Measurements from ENCODE around the gene PRSS16.
"Not testable (repeated sequence)": the region's sequence is repeated elsewhere in the genome, so short reads cannot be mapped to it uniquely, and the experiment has no call there.

Gene PRSS16

DNA sequence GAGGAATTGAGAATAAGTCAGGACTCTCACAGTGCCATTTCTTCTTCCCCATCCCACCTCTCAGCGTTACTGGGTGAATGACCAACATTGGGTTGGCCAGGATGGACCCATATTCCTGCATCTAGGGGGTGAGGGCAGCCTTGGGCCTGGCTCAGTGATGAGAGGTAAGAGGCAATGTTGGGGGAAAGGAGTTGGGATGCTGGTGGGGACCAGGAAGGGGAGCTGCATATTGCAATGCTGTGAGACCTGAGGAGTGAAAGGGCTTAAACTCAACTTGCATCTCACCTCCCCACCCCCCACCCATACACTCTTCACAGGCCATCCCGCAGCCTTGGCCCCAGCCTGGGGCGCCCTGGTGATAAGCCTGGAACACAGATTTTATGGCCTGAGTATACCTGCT lies 1.3 kb downstream of the PRSS16 start:
- DNase-seq (ENCODE audit: low spot score): no peak

DNA sequence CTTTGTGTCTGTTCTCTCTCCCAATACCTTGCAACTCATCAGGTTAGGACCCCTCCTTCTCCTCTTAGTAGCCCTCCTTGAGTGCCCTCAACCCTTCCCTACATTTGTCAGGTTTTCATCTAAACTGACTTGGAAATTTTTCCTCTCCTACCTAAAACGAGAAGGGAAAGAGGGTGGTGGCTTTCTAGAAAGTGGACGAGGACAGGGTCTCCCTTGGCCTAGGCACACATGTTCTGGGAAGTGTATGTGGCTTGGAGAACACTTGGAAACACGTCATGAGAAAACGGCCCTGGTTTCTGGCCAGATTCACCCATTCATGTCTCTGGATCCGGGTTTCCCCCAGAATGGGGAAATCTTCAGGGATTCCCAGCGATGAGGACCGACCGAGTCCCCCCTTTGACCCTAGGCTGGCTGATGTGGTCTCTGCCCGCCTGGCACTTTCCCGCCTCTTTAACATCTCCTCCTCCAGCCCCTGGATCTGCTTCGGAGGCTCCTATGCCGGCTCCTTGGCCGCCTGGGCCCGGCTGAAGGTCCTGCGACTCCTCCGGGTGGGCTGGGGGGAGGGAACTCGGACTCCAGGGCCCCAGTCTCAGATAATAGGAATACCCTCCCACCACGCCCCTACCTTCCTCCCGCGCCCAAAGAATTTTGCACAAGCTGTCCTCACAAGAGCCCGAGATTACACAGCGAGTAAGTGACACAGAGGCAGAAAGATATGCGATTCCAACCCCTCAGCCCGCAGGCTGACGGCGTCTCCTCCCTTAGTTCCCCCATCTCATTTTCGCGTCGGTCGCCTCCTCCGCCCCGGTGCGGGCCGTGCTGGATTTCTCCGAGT lies 3.0 kb downstream of the PRSS16 start:
- DNase-seq (ENCODE audit: low spot score): no peak

DNA sequence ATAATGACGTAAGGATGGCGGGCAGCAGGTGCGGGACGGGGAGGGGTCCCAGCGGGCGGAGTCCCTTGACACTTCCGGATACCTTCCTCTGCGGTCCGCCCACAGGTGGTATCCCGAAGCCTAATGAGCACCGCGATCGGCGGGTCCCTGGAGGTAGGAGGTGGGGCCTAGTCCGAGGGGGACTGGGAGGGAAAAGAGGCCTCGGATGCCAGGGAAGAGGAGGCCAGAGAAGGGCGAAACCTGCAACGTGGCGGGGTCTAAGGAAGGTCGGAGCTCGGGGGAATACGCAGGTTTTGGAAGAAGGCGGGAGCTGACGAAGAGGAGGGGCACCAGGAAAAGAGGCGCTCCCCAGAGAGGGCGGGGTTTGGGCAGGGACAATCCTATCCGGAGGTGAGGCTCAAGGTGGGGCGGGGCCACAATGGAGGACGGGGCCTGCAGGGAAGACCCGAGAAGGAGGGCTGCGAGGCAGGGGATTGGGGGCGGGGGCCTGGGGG lies 3.7 kb downstream of the PRSS16 start:
- DNase-seq (ENCODE audit: low spot score): peak; percentile 78

DNA sequence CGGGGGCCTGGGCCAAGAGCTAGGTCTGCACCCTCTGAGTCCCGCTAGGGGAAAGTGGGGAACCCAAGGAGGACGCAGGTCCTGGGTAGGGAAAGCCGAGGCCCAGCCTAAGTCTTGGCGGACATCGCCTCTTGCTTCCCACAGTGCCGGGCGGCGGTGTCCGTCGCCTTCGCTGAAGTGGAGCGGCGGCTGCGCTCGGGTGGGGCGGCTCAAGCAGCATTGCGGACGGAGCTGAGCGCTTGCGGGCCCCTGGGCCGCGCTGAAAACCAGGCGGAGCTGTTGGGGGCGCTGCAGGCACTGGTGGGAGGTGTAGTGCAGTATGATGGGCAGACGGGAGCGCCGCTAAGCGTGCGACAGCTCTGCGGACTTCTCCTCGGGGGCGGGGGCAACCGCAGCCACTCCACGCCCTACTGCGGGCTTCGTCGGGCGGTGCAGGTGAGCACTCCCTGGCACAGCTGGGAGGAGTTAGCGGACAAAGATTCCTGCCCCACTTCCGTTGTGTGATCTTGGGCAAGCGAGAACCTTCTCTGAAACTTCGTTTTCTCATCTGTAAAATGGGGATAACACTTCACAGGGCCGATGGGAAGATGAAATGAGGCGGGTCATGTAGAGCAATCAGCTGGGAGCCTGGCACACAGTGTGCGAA lies 4.2 kb downstream of the PRSS16 start:
- DNase-seq (ENCODE audit: low spot score): peak; percentile 79

DNA sequence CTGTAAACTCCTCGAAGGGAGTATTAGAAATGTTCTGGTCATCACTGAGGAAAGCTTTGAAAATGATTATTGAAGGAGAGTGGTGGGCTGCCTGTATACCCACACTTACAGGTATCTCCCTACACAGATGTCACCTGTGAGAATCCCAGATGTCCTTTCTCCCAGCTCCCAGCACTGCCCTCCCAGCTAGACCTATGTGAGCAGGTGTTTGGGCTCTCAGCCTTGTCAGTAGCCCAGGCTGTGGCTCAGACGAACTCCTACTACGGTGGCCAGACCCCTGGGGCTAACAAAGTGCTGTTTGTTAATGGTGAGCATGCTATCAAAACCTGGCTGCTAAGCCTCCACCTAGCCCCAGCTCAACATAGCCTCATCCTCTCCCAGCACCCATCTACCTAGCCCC lies 7.1 kb downstream of the PRSS16 start:
- DNase-seq (ENCODE audit: low spot score): no peak

DNA sequence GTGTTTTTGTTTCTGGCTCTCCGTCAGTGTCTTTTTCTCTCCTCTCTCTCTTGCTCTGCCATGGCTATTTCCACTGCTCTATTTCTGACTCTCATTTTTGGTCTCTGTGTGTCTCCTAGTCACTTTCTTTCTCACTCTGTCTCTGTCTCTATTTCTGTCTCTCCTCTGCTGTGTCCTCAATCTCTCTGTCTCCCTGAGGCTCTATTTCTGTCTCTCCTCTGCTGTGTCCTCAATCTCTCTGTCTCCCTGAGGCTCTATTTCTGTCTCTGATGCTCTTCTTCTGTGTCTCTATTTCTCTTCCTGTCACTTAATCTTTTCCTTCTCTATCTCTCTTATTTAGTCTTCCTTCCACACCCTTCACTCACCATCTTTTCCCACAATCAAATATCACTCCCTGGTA lies 8.4 kb downstream of the PRSS16 start:
- no peak for DNase-seq (ENCODE audit: low spot score)

DNA sequence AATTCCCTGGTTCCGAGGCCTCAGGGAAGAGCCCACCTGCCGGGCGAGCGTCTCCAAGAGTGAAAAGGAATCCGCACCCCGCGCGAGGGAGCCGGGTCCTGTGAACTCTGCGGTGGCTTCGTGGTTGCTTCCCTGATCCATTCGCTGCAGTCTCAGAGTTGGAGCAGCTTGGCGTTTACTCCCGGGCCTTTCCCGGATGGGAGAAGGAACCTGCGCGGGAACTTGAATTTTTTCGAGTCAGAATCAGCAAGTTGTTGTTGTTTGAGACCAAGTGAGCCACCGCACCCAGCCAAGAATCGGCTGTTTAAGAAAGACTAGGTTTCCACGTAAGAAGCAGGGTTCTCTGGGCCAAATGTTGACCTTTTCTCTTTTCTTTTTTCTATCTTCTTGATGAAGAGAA lies 12.9 kb downstream of the PRSS16 start:
- no peak for DNase-seq (ENCODE audit: low spot score)

DNA sequence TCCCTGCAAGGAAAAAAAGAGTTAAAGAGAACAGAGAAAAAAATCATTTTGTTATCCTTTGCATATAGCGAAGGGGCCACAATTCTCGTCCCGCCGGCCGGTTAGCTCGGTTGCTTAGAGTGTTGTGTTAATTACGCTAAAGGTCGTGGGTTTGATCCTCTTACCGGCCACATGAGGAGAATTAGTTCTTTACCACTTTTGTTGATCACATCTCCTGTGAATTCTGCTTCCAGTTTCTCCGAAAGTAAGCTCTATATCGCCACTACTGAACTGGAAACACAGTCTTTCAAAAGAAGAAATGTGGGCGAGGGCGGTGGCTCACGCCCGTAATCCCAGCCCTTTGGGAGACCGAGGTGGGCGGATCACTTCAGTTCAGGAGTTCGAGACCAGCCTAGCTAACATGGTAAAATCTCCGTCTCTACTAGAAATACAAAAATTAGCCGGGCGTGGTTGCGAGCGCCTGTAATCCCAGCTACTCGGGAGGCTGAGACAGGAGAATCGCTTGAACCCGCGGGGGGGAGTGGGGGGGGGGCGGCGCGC lies 13.4 kb downstream of the PRSS16 start:
- no peak for DNase-seq (ENCODE audit: low spot score)

DNA sequence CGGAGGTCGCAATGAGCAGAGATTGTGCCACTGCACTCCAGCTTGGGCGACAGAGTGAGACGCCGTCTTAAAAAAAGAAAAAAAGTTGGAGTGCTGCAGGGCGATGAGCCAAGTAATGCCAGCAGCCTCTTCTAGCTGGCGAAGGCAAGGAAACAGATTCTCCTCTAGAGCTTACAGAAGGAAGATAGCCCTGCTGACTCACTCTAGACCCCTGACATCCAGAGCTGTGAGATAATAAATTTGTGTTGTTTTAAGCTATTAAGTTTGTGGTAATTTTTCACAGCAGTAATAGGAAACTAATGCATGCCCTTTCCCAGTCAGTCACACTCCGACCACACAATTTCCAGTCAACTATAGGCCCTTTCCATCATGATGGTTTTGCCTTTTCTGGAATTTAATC lies 16.4 kb downstream of the PRSS16 start:
- DNase-seq (ENCODE audit: low spot score): no peak

DNA sequence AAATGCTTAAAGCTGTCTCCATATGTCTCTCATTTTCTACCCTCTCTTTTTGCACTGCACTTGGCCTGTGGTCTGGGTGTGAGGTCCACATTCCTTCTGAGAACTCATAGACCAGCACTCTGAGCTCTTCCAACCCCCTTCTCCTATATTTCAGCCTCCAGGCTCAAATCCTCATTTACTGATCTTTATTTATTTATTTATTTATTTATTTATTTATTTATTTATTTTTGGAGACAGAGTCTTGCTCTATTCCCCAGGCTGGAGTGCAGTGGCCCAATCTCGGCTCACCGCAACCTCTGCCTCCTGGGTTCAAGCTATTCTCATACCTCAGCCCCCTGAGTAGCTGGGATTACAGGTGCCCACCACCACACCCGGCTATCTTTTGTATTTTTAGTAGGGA lies 19.5 kb downstream of the PRSS16 start:
- not testable (repeated sequence) for DNase-seq (ENCODE audit: low spot score)

DNA sequence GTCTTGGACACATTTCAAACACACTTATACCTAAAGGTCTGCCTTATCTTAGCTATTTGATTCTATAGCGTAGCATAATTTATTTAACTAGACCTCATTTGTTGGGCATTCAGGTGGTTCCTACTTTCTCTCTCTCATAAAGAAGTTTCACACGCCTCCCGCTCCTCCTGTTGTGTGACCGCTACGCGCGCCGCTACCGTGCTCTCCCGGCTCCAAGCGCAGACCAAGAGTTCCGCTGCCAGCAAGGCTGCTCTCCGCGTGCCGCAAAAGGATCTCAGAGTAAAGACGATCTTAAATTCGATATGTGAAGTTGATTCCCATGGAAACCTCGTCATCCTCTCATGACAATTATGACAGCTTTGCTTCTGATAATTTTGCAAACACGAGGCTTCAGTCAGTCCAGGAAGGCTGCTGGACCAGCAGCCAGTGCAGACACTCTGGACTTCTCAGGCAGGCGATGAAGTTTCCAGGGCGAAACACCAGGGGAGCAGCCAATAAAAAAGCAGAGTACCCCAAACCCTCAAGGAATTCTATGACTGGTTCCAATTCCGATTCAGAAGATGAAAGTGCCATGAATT lies 20.4 kb downstream of the PRSS16 start:
- no peak for DNase-seq (ENCODE audit: low spot score)

DNA sequence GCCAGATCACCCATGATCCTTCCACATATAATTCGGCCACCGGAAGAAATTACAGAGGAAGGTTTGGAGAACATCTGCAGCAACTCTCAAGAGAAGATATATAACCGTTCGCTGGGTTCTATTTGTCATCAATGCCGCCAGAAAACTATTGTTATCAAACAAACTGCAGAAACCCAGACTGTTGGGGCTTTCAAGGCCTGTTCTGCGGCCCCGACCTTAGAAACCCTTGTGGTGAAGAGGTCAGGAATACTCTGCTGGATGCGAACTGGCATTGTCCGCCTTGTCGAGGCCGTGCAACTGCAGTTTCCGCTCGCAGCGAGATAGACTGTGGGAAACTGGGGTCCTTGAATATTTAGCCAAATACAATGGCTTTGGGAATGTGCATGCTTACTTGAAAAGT lies 21.3 kb downstream of the PRSS16 start:
- DNase-seq (ENCODE audit: low spot score): no peak

DNA sequence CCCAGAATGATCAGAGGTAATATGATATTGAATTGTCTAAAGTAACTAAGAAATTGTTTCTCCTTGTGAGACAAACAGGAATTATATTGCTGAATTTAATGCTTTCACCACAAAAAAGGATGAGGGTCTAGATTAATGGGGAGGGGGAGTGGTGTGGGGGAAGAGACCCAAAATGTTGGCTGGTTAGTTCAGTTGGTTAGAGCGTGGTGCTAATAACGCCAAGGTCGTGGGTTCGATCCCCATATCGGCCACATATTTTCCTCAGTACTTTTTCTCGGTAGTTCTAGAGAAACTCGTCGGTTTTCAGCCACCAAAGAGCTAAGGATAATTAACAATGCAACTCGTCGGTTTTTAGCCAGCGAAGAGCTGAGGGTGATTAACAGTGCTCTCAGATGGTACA lies 26.3 kb downstream of the PRSS16 start:
- no peak for DNase-seq (ENCODE audit: low spot score)

DNA sequence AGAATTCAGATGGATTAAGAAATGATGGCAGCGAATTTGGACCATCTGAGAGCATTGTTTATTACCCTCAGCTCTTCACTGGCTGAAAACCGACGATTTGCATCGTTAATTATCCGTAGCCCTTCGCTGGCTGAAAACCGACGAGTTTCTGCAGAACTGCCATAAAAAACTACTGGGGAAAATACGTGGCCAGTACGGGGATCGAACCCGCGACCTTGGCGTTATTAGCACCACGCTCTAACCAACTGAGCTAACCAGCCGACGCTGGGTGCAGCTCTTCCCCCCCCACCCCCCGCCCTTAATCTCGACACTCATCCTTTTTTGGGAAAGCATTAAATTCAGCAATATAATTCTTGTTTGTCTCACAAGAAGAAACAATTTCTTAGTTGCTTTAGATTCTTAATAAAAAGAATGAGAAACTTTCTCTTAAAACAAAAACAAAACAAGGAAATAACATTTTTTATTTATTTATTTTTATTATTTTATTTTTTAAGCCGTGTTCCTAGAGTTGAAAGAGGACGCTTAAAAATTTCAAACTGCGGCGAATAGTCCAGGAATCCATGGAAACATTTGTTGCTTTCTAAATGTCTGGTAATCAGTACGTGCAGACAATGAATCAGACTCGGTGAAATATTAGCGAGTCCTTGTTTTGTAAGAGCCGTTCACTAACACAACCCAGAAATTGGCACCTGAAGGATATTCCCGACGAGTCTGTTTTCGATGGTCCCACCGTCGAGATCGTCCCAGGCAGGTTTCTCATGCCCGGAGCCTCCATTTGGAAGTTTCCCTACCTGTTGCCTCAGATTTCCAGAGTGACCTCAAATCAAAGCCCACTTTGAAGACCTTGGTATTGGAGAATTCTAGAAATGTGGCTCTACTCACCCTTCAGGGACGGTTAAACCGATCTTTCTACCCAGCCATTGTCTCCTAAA lies 27.8 kb downstream of the PRSS16 start:
- DNase-seq (ENCODE audit: low spot score): no peak

DNA sequence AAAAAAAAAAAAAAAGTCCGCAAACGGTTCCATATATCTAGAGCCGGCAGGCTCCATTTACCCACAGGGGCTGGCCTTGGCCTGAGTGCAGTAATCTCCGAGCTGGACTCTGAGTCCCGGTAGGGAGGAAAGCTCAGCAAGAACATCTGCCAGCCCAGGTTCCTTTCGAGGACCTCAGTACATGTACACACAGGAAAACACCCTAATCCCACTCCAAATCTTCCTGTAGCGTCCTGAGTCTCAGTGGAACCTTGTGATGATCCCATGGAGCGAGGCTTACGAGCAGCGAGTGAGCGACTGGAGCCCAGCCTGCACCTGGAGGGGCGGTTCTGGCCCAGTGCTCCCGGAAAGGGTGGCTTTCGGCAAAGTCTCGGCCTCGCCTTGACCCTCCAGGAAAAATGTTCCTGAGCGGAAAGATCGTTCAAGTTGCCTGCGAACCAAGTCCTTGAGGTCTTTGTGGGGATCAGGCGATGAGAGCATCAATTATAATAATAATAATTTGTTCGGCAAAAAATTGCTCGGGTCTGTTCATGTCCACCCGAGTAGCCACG lies 32.1 kb downstream of the PRSS16 start:
- DNase-seq (ENCODE audit: low spot score): no peak

DNA sequence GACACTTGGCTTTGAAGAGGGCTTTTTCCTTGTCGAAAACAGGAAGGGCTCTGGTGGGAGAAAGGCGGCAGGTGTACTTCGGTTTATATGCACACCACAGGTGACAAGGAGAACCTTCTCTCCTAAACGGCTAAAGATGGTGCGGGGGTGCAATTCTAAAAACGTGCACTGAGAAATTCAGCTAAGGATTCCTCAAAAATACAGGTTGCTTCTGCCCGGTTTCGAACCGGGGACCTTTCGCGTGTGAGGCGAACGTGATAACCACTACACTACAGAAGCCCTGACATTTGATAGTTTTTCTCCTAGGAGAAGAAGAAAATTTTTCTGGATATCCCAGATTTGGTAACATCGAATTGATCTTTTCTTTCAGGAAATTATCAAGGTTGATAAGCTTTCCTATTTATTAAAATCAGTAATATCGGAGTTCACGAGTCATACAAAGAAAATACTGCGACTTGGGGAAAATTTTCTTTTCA lies 32.6 kb downstream of the PRSS16 start:
- no peak for DNase-seq (ENCODE audit: low spot score)

DNA sequence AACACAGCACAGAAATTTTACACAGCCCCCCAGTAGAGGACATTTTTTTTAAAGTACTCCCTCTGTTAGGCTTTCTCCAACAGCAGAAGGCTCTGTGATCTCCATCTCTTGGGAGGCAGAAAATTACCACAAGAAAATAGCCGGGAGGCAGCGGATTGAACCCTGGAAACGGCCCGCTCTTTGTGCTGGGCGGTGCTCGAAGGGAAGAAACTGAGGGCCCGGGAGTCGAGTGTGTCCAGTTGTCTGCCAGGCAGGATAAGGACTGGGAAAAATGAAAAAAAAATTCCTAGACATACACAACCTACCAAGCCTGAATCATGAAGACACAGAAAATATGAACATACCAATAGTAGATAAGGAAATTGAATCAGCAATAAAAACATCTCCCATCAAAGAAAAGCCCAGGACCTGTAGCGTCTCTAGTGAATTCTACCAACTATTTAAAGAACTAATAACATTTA lies 33.1 kb downstream of the PRSS16 start:
- no peak for DNase-seq (ENCODE audit: low spot score)

DNA sequence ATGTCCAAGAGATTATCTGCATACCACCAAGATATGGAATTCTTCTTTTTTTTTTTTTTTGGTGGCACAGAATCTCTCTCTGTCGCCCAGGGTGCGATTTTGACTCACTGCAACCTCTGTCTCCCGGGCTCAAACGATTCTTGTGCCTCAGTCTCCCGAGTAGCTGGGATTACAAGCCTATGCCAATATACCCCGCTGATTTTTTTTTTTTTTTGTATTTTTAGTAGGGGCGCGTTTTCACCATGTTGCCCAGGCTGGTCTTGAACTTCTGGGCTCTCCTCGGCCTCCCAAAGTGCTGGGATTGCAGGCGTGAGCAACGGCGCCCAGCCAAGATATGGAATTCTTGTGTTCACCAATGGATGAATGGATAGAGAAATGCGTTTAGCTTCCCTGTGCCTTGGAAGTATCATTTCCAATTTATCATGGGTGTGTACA lies 33.6 kb downstream of the PRSS16 start:
- no peak for DNase-seq (ENCODE audit: low spot score)

DNA sequence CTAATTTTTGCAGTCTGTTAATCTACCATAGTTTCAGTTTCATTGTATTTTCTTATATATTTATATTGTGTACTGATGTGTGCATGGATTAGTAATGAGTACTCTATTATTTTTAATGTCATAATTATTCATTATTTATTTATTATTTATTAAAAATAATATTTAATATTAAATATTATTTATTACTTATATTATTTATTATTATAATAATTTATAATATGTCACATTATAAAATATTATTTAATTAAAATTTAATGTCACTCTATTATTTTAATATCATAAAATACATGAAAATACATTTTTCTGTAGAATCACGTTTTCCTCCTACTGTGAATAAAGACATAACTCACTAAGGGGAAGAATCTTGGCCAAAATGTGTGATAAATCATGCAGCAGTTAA lies 34.1 kb downstream of the PRSS16 start:
- DNase-seq (ENCODE audit: low spot score): no peak

DNA sequence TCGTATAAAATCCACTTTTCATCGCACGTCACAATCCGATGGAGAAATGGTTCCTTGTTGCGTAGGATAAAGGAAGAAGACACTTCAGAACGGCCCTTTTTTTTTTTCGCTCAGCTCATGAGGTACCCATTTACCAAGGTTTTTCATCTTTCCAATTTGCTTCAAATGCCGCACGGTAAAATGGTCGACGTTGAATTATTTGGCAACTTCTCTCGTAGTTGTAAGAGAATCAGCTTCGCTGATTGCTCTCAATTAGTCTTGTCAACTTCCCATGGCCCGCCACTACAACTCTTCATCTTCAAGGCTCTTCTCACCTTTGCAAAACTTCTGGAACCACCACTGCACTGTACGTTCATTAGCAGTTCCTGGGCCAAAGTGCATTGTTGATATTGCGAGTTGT lies 35.8 kb downstream of the PRSS16 start:
- DNase-seq (ENCODE audit: low spot score): no peak

DNA sequence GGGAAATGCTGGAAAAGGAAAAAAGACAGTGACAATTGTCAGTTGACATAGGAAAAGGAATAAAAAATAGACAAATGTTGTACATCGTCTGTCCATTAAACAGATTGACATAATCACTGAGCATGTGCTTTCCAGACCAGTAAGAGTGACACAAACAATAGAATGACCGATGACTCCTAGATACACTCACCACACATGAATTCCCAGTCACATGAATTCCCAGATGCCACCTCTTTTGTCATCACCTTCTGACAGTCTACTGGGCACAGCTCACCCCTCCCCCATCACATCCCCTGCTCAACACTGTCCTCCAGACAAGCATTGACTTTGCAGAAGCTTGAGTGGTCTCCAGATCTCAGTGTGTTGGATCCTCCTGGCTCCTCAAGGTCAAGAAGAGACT lies 38.6 kb downstream of the PRSS16 start:
- DNase-seq (ENCODE audit: low spot score): no peak

Data from HuH-7 (cell line).